ENCODE measurements around the gene FLNC.

FLNC gene

GRCh38 chr7:128894101-128894440, 63.9 kb downstream of the FLNC start:
- ATAC-seq: no peak

GRCh38 chr7:128895320-128895719, 65.1 kb downstream of the FLNC start:
- no peak for ATAC-seq

- ATAC-seq: no peak
Measured at GRCh38 chr7:128899392-128899791, 69.2 kb downstream of the FLNC start.

- no peak for ATAC-seq
Measured at GRCh38 chr7:128900237-128900636, 70.0 kb downstream of the FLNC start.

GRCh38 chr7:128902761-128903585, 72.8 kb downstream of the FLNC start:
- ATAC-seq: no peak

GRCh38 chr7:128903621-128904361, 73.6 kb downstream of the FLNC start:
- ATAC-seq: no peak

GRCh38 chr7:128904381-128905197, 74.4 kb downstream of the FLNC start:
- peak; percentile 63 to 64 for ATAC-seq

- ATAC-seq: no peak
Measured at GRCh38 chr7:128906001-128906765, 76.0 kb downstream of the FLNC start.

- ATAC-seq: no peak
Measured at GRCh38 chr7:128906766-128907559, 76.8 kb downstream of the FLNC start.

Measured in activated CD4-positive, CD25-positive, alpha-beta regulatory T cell treated with anti-CD3 and anti-CD28 coated beads, Interleukin-2, amount 50 U/mL, for 24 hours (primary cell).